ENCODE data around the gene RPH3AL. TPM values are rescaled to one million over a fixed set of nuclear protein-coding genes. Genes with fewer than 3 reads are reported as not detected.

Gene RPH3AL
- polyA plus RNA-seq, 3 donors, result 0.71 to 1.9 (median 1.5) TPM

DNA sequence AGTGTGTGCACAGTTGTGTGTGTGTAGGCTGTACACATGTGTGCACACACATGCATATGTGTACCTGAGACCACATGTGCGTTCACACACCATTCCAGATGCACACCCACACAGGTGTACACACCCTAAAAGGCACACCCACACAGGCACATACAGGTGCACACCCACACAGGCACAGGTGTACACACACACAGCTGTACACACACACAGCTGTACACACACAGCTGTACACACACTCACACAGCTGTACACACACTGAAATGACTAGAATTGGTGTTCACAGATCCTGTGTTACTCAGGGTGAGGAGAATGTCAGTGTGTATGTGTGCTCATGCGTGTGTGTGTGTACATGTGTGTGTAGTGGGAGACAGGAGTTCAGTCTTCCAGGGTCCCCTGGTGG, 155.3 kb downstream of the RPH3AL start:
- no peak overlapping the region for H3K27ac Mint-ChIP-seq
- no peaks in the 10 kb centered on the region for H3K79me2 ChIP-seq (ENCODE audit: insufficient read depth, low read length)
- H3K9me3 Mint-ChIP-seq, result peaks cover 0 to 15% (median 7%) of the 10 kb centered on the region in 7 donors
- no peak overlapping the region for H3K27ac ChIP-seq (ENCODE audit: low read depth in 1 of 2, low read length in 2 of 2)
- peaks cover 9% of the 10 kb centered on the region for H3K4me1 Mint-ChIP-seq
- no peaks in the 10 kb centered on the region for H3K27me3 ChIP-seq (ENCODE audit: control insufficient read depth in 2 of 2, insufficient read depth in 2 of 2, low read length in 2 of 2)
- H4K20me1 ChIP-seq (ENCODE audit: insufficient read depth, low read length), result no peaks in the 10 kb centered on the region
- peaks cover 0 to 6% of the 10 kb centered on the region in 2 donors for H3K4me1 ChIP-seq (ENCODE audit: control insufficient read depth in 1 of 2, insufficient read depth in 2 of 2, low read length in 2 of 2)
- H3K4me3 ChIP-seq (replicated peaks in 1 of 3; ENCODE audit: low read depth in 2 of 3, low read length in 3 of 3), result no peak overlapping the region
- intact Hi-C loops (cut with micrococcal nuclease), result no loop called here
- DNase-seq, result no peak
- H3K4me2 ChIP-seq (replicated peaks; ENCODE audit: extremely low read depth, low read length, poor library complexity, severe bottlenecking), result no peak overlapping the region
- H3K4me3 Mint-ChIP-seq, result no peak overlapping the region
- H3K36me3 ChIP-seq (replicated peaks in 1 of 2; ENCODE audit: control insufficient read depth in 1 of 2, insufficient read depth in 2 of 2, low read length in 2 of 2), result no peaks in the 10 kb centered on the region
- peaks cover 3 to 21% (median 8%) of the 10 kb centered on the region in 3 donors for H3K27me3 Mint-ChIP-seq (ENCODE audit: low read depth in 3 of 3)
- H3K9me3 ChIP-seq (replicated peaks in 1 of 2; ENCODE audit: control insufficient read depth in 1 of 2, insufficient read depth in 1 of 2, low read length in 2 of 2), result peaks cover 0 to 8% of the 10 kb centered on the region in 2 donors
- no peak overlapping the region for H2AFZ ChIP-seq (ENCODE audit: insufficient read depth, low read depth, low read length, poor library complexity, severe bottlenecking)
- TF ChIP-seq, protein P1, sequence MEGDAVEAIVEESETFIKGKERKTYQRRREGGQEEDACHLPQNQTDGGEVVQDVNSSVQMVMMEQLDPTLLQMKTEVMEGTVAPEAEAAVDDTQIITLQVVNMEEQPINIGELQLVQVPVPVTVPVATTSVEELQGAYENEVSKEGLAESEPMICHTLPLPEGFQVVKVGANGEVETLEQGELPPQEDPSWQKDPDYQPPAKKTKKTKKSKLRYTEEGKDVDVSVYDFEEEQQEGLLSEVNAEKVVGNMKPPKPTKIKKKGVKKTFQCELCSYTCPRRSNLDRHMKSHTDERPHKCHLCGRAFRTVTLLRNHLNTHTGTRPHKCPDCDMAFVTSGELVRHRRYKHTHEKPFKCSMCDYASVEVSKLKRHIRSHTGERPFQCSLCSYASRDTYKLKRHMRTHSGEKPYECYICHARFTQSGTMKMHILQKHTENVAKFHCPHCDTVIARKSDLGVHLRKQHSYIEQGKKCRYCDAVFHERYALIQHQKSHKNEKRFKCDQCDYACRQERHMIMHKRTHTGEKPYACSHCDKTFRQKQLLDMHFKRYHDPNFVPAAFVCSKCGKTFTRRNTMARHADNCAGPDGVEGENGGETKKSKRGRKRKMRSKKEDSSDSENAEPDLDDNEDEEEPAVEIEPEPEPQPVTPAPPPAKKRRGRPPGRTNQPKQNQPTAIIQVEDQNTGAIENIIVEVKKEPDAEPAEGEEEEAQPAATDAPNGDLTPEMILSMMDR (IDR thresholded peaks at IDR 0.05), result no peak
- WGBS (ENCODE audit: insufficient coverage), result 100% methylated on average over 1 of the region's 2 CpGs
- no peak overlapping the region for H3K9ac ChIP-seq (ENCODE audit: insufficient read depth, low read length, poor library complexity, severe bottlenecking)
- H3K36me3 Mint-ChIP-seq, result no peaks in the 10 kb centered on the region

DNA sequence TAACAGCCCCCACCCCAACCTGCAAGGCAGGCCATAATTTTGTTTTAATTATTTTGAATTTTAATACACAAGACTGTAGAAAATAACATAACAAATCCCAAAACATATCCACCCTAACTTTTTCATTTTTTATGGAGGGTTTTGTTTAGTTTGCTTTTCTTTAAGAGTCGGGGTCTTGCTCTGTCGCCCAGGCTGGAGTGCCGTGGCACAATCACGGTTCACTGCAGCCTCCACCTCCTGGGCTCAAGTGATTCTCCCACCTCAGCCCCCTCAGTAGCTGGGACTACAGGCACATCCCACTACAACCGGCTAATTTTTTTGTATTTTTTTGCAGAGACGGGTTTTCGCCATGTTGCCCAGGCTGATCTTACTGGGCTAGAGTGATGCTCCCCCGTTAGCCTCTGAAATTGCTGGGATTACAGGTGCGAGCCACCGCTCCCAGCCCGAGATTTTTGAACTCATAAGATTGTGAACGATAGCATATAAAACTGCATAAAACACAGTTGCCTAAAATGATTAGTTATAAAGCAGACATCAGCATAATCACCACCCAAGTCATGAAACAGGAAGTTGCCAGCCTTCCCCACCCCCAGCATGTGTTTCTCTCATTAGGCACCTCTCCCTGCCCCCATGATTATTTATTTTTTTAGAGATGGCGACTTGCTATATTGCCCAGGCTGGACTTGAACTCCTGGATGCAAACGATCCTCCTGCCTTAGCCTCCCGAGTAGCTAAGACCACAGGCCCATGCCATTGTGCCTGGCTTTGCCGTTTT, 157.6 kb downstream of the RPH3AL start:
- Histone ChIP-seq H3K9ac (ENCODE audit: insufficient read depth, low read length, poor library complexity, severe bottlenecking) (no peak overlapping the region), H3K27ac (ENCODE audit: low read depth in 1 of 2, low read length in 2 of 2) (no peak overlapping the region), H3K4me2 (replicated peaks; ENCODE audit: extremely low read depth, low read length, poor library complexity, severe bottlenecking) (no peak overlapping the region), H3K27me3 (ENCODE audit: control insufficient read depth in 2 of 2, insufficient read depth in 2 of 2, low read length in 2 of 2) (no peaks in the 10 kb centered on the region), H4K20me1 (ENCODE audit: insufficient read depth, low read length) (no peaks in the 10 kb centered on the region), H2AFZ (ENCODE audit: insufficient read depth, low read depth, low read length, poor library complexity, severe bottlenecking) (no peak overlapping the region), H3K4me3 (replicated peaks in 1 of 3; ENCODE audit: low read depth in 2 of 3, low read length in 3 of 3) (no peak overlapping the region), H3K4me1 (ENCODE audit: control insufficient read depth in 1 of 2, insufficient read depth in 2 of 2, low read length in 2 of 2) (peaks cover 0 to 6% of the 10 kb centered on the region in 2 donors), H3K9me3 (replicated peaks in 1 of 2; ENCODE audit: control insufficient read depth in 1 of 2, insufficient read depth in 1 of 2, low read length in 2 of 2) (peaks cover 0 to 8% of the 10 kb centered on the region in 2 donors), H3K36me3 (replicated peaks in 1 of 2; ENCODE audit: control insufficient read depth in 1 of 2, insufficient read depth in 2 of 2, low read length in 2 of 2) (no peaks in the 10 kb centered on the region), H3K79me2 (ENCODE audit: insufficient read depth, low read length) (no peaks in the 10 kb centered on the region)
- TF ChIP-seq, protein P1 (IDR thresholded peaks at IDR 0.05), result no peak
- Mint-ChIP-seq H3K9me3 (peaks cover 0 to 15% (median 9%) of the 10 kb centered on the region in 7 donors), H3K27me3 (ENCODE audit: low read depth in 3 of 3) (peaks cover 1 to 17% (median 10%) of the 10 kb centered on the region in 3 donors), H3K36me3 (no peaks in the 10 kb centered on the region), H3K4me3 (no peak overlapping the region), H3K4me1 (peaks cover 9% of the 10 kb centered on the region), H3K27ac (no peak overlapping the region)
- DNase-seq, result no peak
- intact Hi-C loops (cut with micrococcal nuclease), result no loop called here
- 91% methylated on average over 11 of the region's 16 CpGs for WGBS (ENCODE audit: insufficient coverage)
